Measurements from ENCODE around the gene VPS13C.

VPS13C gene

GRCh38 chr15:61856295-61856694 is 204.0 kb downstream of the VPS13C start:
- DNase-seq = no peak

GRCh38 chr15:61853195-61853594 is 207.1 kb downstream of the VPS13C start:
- no peak for DNase-seq

GRCh38 chr15:61851955-61852354 is 208.3 kb downstream of the VPS13C start:
- DNase-seq = no peak

- no peak for DNase-seq
These were observed 210.8 kb downstream of the VPS13C start for GRCh38 chr15:61849447-61849846.

- no peak for DNase-seq
These were observed 218.8 kb downstream of the VPS13C start for GRCh38 chr15:61841466-61841865.

- DNase-seq = no peak
These were observed 220.2 kb downstream of the VPS13C start for GRCh38 chr15:61840090-61840489.

GRCh38 chr15:61839546-61839945 is 220.7 kb downstream of the VPS13C start:
- DNase-seq = no peak

GRCh38 chr15:61835496-61836106 is 224.6 kb downstream of the VPS13C start:
- DNase-seq = peak in 1 of 2 donors; percentile 54

- no peak for DNase-seq
These were observed 225.2 kb downstream of the VPS13C start for GRCh38 chr15:61835029-61835428.

GRCh38 chr15:61834076-61834697 is 226.1 kb downstream of the VPS13C start:
- DNase-seq = peak; percentile 62 to 76

GRCh38 chr15:61832223-61832622 is 228.0 kb downstream of the VPS13C start:
- DNase-seq = no peak

GRCh38 chr15:61831505-61831921 is 228.7 kb downstream of the VPS13C start:
- DNase-seq = no peak

- DNase-seq = no peak
These were observed 229.5 kb downstream of the VPS13C start for GRCh38 chr15:61830536-61831330.

- no peak for DNase-seq
These were observed 230.7 kb downstream of the VPS13C start for GRCh38 chr15:61829514-61829889.

GRCh38 chr15:61828860-61829513 is 231.3 kb downstream of the VPS13C start:
- no peak for DNase-seq

- DNase-seq = no peak
These were observed 232.2 kb downstream of the VPS13C start for GRCh38 chr15:61828008-61828407.

- DNase-seq = no peak
These were observed 233.1 kb downstream of the VPS13C start for GRCh38 chr15:61827131-61827530.

GRCh38 chr15:61824291-61824690 is 236.0 kb downstream of the VPS13C start:
- DNase-seq = no peak

- DNase-seq = no peak
These were observed 237.7 kb downstream of the VPS13C start for GRCh38 chr15:61822511-61822910.

GRCh38 chr15:61820951-61821350 is 239.3 kb downstream of the VPS13C start:
- no peak for DNase-seq

GRCh38 chr15:61820212-61820611 is 240.0 kb downstream of the VPS13C start:
- DNase-seq = no peak

- no peak for DNase-seq
These were observed 240.9 kb downstream of the VPS13C start for GRCh38 chr15:61819386-61819785.

- DNase-seq = no peak
These were observed 241.4 kb downstream of the VPS13C start for GRCh38 chr15:61818801-61819200.

GRCh38 chr15:61816856-61817255 is 243.4 kb downstream of the VPS13C start:
- no peak for DNase-seq
